Mesenchymal stem cell (in vitro differentiated cells and primary cell): ENCODE measurements around the gene SFTPB. TPM values are rescaled to one million over a fixed set of nuclear protein-coding genes. Genes with fewer than 3 reads are reported as not detected.

Experiments
- DNase-seq: peaks from one replicate; pipeline ENCODE4 v3.0.0-alpha.2; 2013
- H2AFZ ChIP-seq: one replicate; pipeline ENCODE4 v1.6.1; 2013; ENCODE audit warnings: low read depth, mild to moderate bottlenecking, control low read depth, inconsistent platforms, low read length, moderate library complexity
- H2AK5ac ChIP-seq: 2 replicates; pipeline ENCODE4 v1.6.1; 2013; ENCODE audit warnings: low read length, moderate library complexity, mild to moderate bottlenecking, inconsistent platforms; ENCODE audit not compliant: severe bottlenecking
- H2BK120ac ChIP-seq: one replicate; pipeline ENCODE4 v1.6.1; 2013; ENCODE audit warnings: low read depth, mild to moderate bottlenecking, inconsistent platforms, low read length, moderate library complexity
- H2BK12ac ChIP-seq, 2 experiments: one replicate each; pipeline ENCODE4 v1.6.1; 2013; ENCODE audit warnings: inconsistent platforms in 2 of 2, low read length in 2 of 2, mild to moderate bottlenecking in 2 of 2, moderate library complexity in 2 of 2, control low read depth in 1 of 2
- H2BK15ac ChIP-seq: one replicate; pipeline ENCODE4 v1.6.1; 2013; ENCODE audit warnings: mild to moderate bottlenecking, low read depth, inconsistent platforms; ENCODE audit not compliant: poor library complexity, severe bottlenecking
- H2BK5ac ChIP-seq: 2 replicates; pipeline ENCODE4 v1.6.1; 2013; ENCODE audit warnings: low read depth, mild to moderate bottlenecking, low read length, control low read depth, inconsistent platforms; ENCODE audit not compliant: poor library complexity, severe bottlenecking
- H3K14ac ChIP-seq, 2 experiments: one replicate each; pipeline ENCODE4 v1.6.1; 2013; ENCODE audit warnings: inconsistent platforms in 2 of 2, low read length in 2 of 2, control low read depth in 1 of 2, mild to moderate bottlenecking in 1 of 2, moderate library complexity in 1 of 2
- H3K18ac ChIP-seq, 2 experiments: one replicate each; pipeline ENCODE4 v1.6.1; 2013; ENCODE audit warnings: inconsistent platforms in 2 of 2, low read length in 2 of 2, control low read depth in 1 of 2, low read depth in 1 of 2, mild to moderate bottlenecking in 1 of 2
- H3K23ac ChIP-seq, 2 experiments: one replicate each; pipeline ENCODE4 v1.6.1; 2013; ENCODE audit warnings: inconsistent platforms in 2 of 2, low read length in 2 of 2, mild to moderate bottlenecking in 2 of 2, moderate library complexity in 2 of 2, control low read depth in 1 of 2
- H3K27ac ChIP-seq: 2 replicates; pipeline ENCODE4 v1.5.1; 2013; ENCODE audit warnings: mild to moderate bottlenecking, moderate library complexity, low read length, control low read depth, inconsistent platforms; ENCODE audit not compliant: poor library complexity, severe bottlenecking
- H3K27me3 ChIP-seq, 2 experiments: 2 replicates each; pipeline versions ENCODE4 v1.6.1 to v1.7.0; 2013; ENCODE audit warnings: low read length in 2 of 2, mild to moderate bottlenecking in 2 of 2, moderate library complexity in 2 of 2, control low read depth in 1 of 2, inconsistent platforms in 1 of 2; ENCODE audit not compliant: control insufficient read depth in 1 of 2, insufficient read depth in 1 of 2
- H3K36me3 ChIP-seq, 2 experiments: 2 replicates each; pipeline versions ENCODE4 v1.6.1 to v1.7.0; 2013; ENCODE audit warnings: low read length in 2 of 2, control low read depth in 1 of 2, inconsistent platforms in 1 of 2, low read depth in 1 of 2, mild to moderate bottlenecking in 1 of 2; ENCODE audit not compliant: insufficient read depth in 2 of 2, control insufficient read depth in 1 of 2
- H3K4ac ChIP-seq, 2 experiments: one replicate each; pipeline ENCODE4 v1.6.1; 2013; ENCODE audit warnings: inconsistent platforms in 2 of 2, low read length in 2 of 2, mild to moderate bottlenecking in 2 of 2, moderate library complexity in 2 of 2, control low read depth in 1 of 2, low read depth in 1 of 2
- H3K4me1 ChIP-seq: 2 replicates; pipeline ENCODE4 v1.6.1; 2013; ENCODE audit warnings: low read depth, low read length, control low read depth; ENCODE audit not compliant: control insufficient read depth, insufficient read depth
- H3K4me2 ChIP-seq: 2 replicates; pipeline ENCODE4 v1.6.1; 2013; ENCODE audit warnings: low read length, mild to moderate bottlenecking, inconsistent platforms; ENCODE audit not compliant: poor library complexity, severe bottlenecking
- H3K4me3 ChIP-seq, 2 experiments: 2 replicates each; pipeline versions ENCODE4 v1.5.1 to v1.7.0; 2013; ENCODE audit warnings: low read length in 2 of 2, mild to moderate bottlenecking in 2 of 2, control low read depth in 1 of 2, low read depth in 1 of 2; ENCODE audit not compliant: insufficient read depth in 1 of 2
- H3K79me1 ChIP-seq: replicated peaks from 2 replicates; pipeline ENCODE4 v1.6.1; 2013; ENCODE audit warnings: mild to moderate bottlenecking, control low read depth, low read length, inconsistent platforms; ENCODE audit not compliant: poor library complexity, severe bottlenecking
- H3K9ac ChIP-seq: 2 replicates; pipeline ENCODE4 v1.7.0; 2013; ENCODE audit warnings: mild to moderate bottlenecking, low read length, moderate library complexity
- H3K9me3 ChIP-seq: 2 replicates; pipeline ENCODE4 v1.7.0; 2013; ENCODE audit warnings: mild to moderate bottlenecking, low read length; ENCODE audit not compliant: control insufficient read depth
- H4K8ac ChIP-seq: one replicate; pipeline ENCODE4 v1.6.1; 2013; ENCODE audit warnings: inconsistent platforms, mild to moderate bottlenecking, low read length, moderate library complexity
- H4K91ac ChIP-seq: one replicate; pipeline ENCODE4 v1.6.1; 2013; ENCODE audit warnings: mild to moderate bottlenecking, low read length, inconsistent platforms
- WGBS: methylation state at CpG from one replicate; pipeline ENCODE4 v1.1.7; 2013; ENCODE audit warnings: mixed read lengths; 5-methylcytosine and 5-hydroxymethylcytosine counted together
- polyA plus RNA-seq, 2 experiments: library from polyadenylated mRNA; stranded (reverse); fragments of 200-250 nt; gene quantifications; one replicate each; pipeline ENCODE4 v1.2.3, GENCODE V29; 2013

The SFTPB gene
- polyA plus RNA-seq (2013, experiment 1 of 2), result not detected
- polyA plus RNA-seq (2013, experiment 2 of 2), result not detected

GRCh38 chr2:85668009-85668856 lies at the start of gene SFTPB:
SFTPB (minus strand) TSS chr2:85668199; CDS start chr2:85668183, 16 bp downstream.
- 80% methylated on average over 4 of the region's 5 CpGs for WGBS
- Histone ChIP-seq H3K4me2 (no peak within 1 kb of the TSS), H3K14ac (no peak within 1 kb of the TSS), H4K8ac (no peak within 1 kb of the TSS), H3K9me3 (no peaks in the 10 kb centered on the region), H3K18ac (no peak within 1 kb of the TSS), H3K27ac (no peak within 1 kb of the TSS), H2BK5ac (no peak within 1 kb of the TSS), H3K4me1 (peaks cover 6% of the 10 kb centered on the region), H3K4ac (no peak within 1 kb of the TSS), H2BK12ac (no peak within 1 kb of the TSS), H3K4me3 (no peak within 1 kb of the TSS), H3K27me3 (peaks cover 0 to 3% of the 10 kb centered on the region in 2 experiments), H2AFZ (no peak within 1 kb of the TSS), H2BK15ac (no peak within 1 kb of the TSS), H3K9ac (no peak within 1 kb of the TSS), H2AK5ac (no peak within 1 kb of the TSS), H3K79me1 (no peaks in the 10 kb centered on the region), H3K36me3 (no peaks in the 10 kb centered on the region), H2BK120ac (no peak within 1 kb of the TSS), H4K91ac (no peak within 1 kb of the TSS), H3K23ac (no peak within 1 kb of the TSS)
- DNase-seq, result no peak

- Histone ChIP-seq H3K4ac (no peak overlapping the region), H3K4me2 (no peak overlapping the region), H3K9me3 (peaks cover 6% of the 10 kb centered on the region), H3K14ac (no peak overlapping the region), H4K91ac (no peak overlapping the region), H3K27me3 (peaks cover 20 to 26% of the 10 kb centered on the region in 2 experiments), H3K4me1 (no peaks in the 10 kb centered on the region), H3K36me3 (no peaks in the 10 kb centered on the region), H2BK120ac (no peak overlapping the region), H2BK5ac (no peak overlapping the region), H2AK5ac (no peak overlapping the region), H2BK15ac (no peak overlapping the region), H3K4me3 (no peak overlapping the region), H2BK12ac (no peak overlapping the region), H3K18ac (no peak overlapping the region), H3K27ac (no peak overlapping the region), H3K79me1 (no peaks in the 10 kb centered on the region), H3K9ac (no peak overlapping the region), H3K23ac (no peak overlapping the region), H2AFZ (no peak overlapping the region), H4K8ac (no peak overlapping the region)
- no peak for DNase-seq
- 83% methylated on average over 15 of the region's 15 CpGs for WGBS
These were observed 49.5 kb upstream of the SFTPB start for GRCh38 chr2:85717308-85718008.

- Histone ChIP-seq H3K4ac (no peak overlapping the region), H2BK120ac (no peak overlapping the region), H3K23ac (no peak overlapping the region), H3K14ac (no peak overlapping the region), H2AFZ (no peak overlapping the region), H2BK12ac (no peak overlapping the region), H3K27me3 (peaks cover 20 to 35% of the 10 kb centered on the region in 2 experiments), H3K4me3 (no peak overlapping the region), H2AK5ac (no peak overlapping the region), H3K9ac (no peak overlapping the region), H3K27ac (no peak overlapping the region), H3K79me1 (no peaks in the 10 kb centered on the region), H4K91ac (no peak overlapping the region), H4K8ac (no peak overlapping the region), H3K9me3 (peaks cover 6% of the 10 kb centered on the region), H3K18ac (no peak overlapping the region), H2BK5ac (no peak overlapping the region), H3K36me3 (no peaks in the 10 kb centered on the region), H3K4me2 (no peak overlapping the region), H3K4me1 (no peaks in the 10 kb centered on the region), H2BK15ac (no peak overlapping the region)
- DNase-seq, result no peak
- 84% methylated on average over 10 of the region's 13 CpGs for WGBS
These were observed 48.4 kb upstream of the SFTPB start for GRCh38 chr2:85716346-85716914.

- H3K4me3 ChIP-seq, result no peak overlapping the region
- H3K9ac ChIP-seq, result no peak overlapping the region
- H2BK120ac ChIP-seq, result no peak overlapping the region
- no peak overlapping the region for H3K4me2 ChIP-seq
- H3K14ac ChIP-seq, result no peak overlapping the region
- no peak overlapping the region for H4K8ac ChIP-seq
- no peak overlapping the region for H2BK15ac ChIP-seq
- no peak overlapping the region for H3K27ac ChIP-seq
- no peak overlapping the region for H3K4ac ChIP-seq
- H2BK12ac ChIP-seq, result no peak overlapping the region
- H4K91ac ChIP-seq, result no peak overlapping the region
- no peak for DNase-seq
- no peaks in the 10 kb centered on the region for H3K4me1 ChIP-seq
- 91% methylated on average over 8 of the region's 8 CpGs for WGBS
- H2AK5ac ChIP-seq, result no peak overlapping the region
- no peak overlapping the region for H2BK5ac ChIP-seq
- no peaks in the 10 kb centered on the region for H3K79me1 ChIP-seq
- H3K27me3 ChIP-seq, result peaks cover 15 to 39% of the 10 kb centered on the region in 2 experiments
- H3K23ac ChIP-seq, result no peak overlapping the region
- no peak overlapping the region for H3K18ac ChIP-seq
- H3K36me3 ChIP-seq, result no peaks in the 10 kb centered on the region
- no peak overlapping the region for H2AFZ ChIP-seq
- no peaks in the 10 kb centered on the region for H3K9me3 ChIP-seq
These were observed 46.8 kb upstream of the SFTPB start for GRCh38 chr2:85714841-85715240.
